GM12878 (cell line): ENCODE data around the gene NDUFA11. TPM values are rescaled to one million over a fixed set of nuclear protein-coding genes. Genes with fewer than 3 reads are reported as not detected.

Experiments
- ATAC-seq: fragments of 200-7000 bp; cut with Tn5 transposase; 3 replicates; pipeline ENCODE4 v1.9.1; 2020; ENCODE audit warnings: mild to moderate bottlenecking, moderate library complexity
- BruUV-seq: library from RNA; stranded (reverse); fragments of 400-500 nt; replicated peaks from 2 replicates; lab custom pipeline; 2021; lab: Mats Ljungman, UMichigan
- CTCF ChIA-PET: fragments of 300-600 bp; sonication (Branson Sonifier 250); formaldehyde crosslinking; extraction: SDS; loops from one replicate; lab custom pipeline; 2021; ENCODE audit warnings: inconsistent platforms; lab: Yijun Ruan, JAX
- POLR2A ChIA-PET: fragments of 350-600 bp; formaldehyde crosslinking; extraction: SDS; loops from one replicate; lab custom pipeline; 2021; ENCODE audit warnings: inconsistent platforms; lab: Charles Lee
- RAD21 ChIA-PET: fragments of 300-600 bp; sonication (Branson Sonifier 250); formaldehyde crosslinking; loops from one replicate; lab custom pipeline; 2023; ENCODE audit warnings: antibody characterized with exemption; ENCODE audit not compliant: unreplicated experiment; lab: Charles Lee
- SMC1A ChIA-PET: fragments of 300-600 bp; sonication (Branson Sonifier 250); formaldehyde crosslinking; loops from one replicate; lab custom pipeline; 2023; ENCODE audit not compliant: unreplicated experiment, uncharacterized antibody; lab: Charles Lee
- DNase-seq: peaks from one replicate; pipeline ENCODE4 v3.0.0-alpha.2; 2011; ENCODE audit warnings: low read depth, low spot score
- FAIRE-seq: peaks from 3 replicates; lab custom pipeline; 2011; peaks lifted over from hg19 to GRCh38; lab: Jason Lieb, UNC
- H2AFZ ChIP-seq: 2 replicates; pipeline ENCODE4 v1.6.0; 2011; ENCODE audit warnings: low read depth, low read length, control low read depth; ENCODE audit not compliant: control insufficient read depth
- H3K27ac ChIP-seq: 2 replicates; pipeline ENCODE4 v1.5.1; 2011; ENCODE audit warnings: control low read depth; ENCODE audit not compliant: control insufficient read depth, insufficient read depth
- H3K27me3 ChIP-seq, 2 experiments: replicated peaks in 1 of 2; 2 replicates each; pipeline versions ENCODE4 v1.6.0 to v1.6.1; 2011; ENCODE audit warnings: low read length in 1 of 2; ENCODE audit not compliant: control insufficient read depth in 2 of 2, insufficient read depth in 2 of 2
- H3K36me3 ChIP-seq, 2 experiments: 2 replicates each; pipeline ENCODE4 v1.5.1; 2011; ENCODE audit warnings: low read length in 1 of 2; ENCODE audit not compliant: control insufficient read depth in 2 of 2, insufficient read depth in 2 of 2
- H3K4me1 ChIP-seq: 2 replicates; pipeline ENCODE4 v1.6.1; 2011; ENCODE audit warnings: mild to moderate bottlenecking, low read length, moderate library complexity, mixed read lengths; ENCODE audit not compliant: control insufficient read depth, insufficient read depth
- H3K4me2 ChIP-seq: 2 replicates; pipeline ENCODE4 v1.6.0; 2011; ENCODE audit warnings: control low read depth; ENCODE audit not compliant: control insufficient read depth, insufficient read depth
- H3K4me3 ChIP-seq: fragments of 200-600 bp; sonication (generic); 2 replicates; pipeline ENCODE4 v1.5.1; 2016
- H3K79me2 ChIP-seq: 2 replicates; pipeline ENCODE4 v1.6.0; 2011; ENCODE audit warnings: low read length; ENCODE audit not compliant: control insufficient read depth, insufficient read depth
- H3K9ac ChIP-seq: 2 replicates; pipeline ENCODE4 v1.8.0; 2011; ENCODE audit warnings: low read length, control low read depth, mixed read lengths; ENCODE audit not compliant: control insufficient read depth, insufficient read depth
- H3K9me3 ChIP-seq: replicated peaks from 3 replicates; pipeline ENCODE4 v1.5.1; 2011; ENCODE audit warnings: mild to moderate bottlenecking, low read length; ENCODE audit not compliant: control insufficient read depth, insufficient read depth
- H4K20me1 ChIP-seq: 2 replicates; pipeline ENCODE4 v1.6.0; 2011; ENCODE audit not compliant: control insufficient read depth, insufficient read depth
- CBX3 ChIP-seq: fragments of 200-600 bp; sonication (generic); IDR thresholded peaks from 2 replicates; pipeline ENCODE4 v1.6.1; 2016; ENCODE audit warnings: low read depth, borderline replicate concordance
- CBX5 ChIP-seq: sonication (generic); IDR thresholded peaks from 2 replicates; pipeline ENCODE4 v1.6.1; 2016; ENCODE audit warnings: low read depth, moderate library complexity, mild to moderate bottlenecking, inconsistent platforms
- CEBPB ChIP-seq, 2 experiments: fragments of 150-350 bp in 1 of 2; IDR thresholded peaks; 2 replicates each; pipeline ENCODE4 v1.6.1; 2012 to 2014; ENCODE audit warnings: low read depth in 2 of 2, low read length in 2 of 2, borderline replicate concordance in 1 of 2, inconsistent platforms in 1 of 2
- CHD1 ChIP-seq: IDR thresholded peaks from 2 replicates; pipeline ENCODE4 v1.6.1; 2012; ENCODE audit warnings: low read depth, low read length, improper control_type of control experiment
- CREM ChIP-seq: IDR thresholded peaks from 2 replicates; pipeline ENCODE4 v1.6.1; 2014; ENCODE audit warnings: antibody characterized with exemption, low read depth
- DPF2 ChIP-seq: fragments of 450-650 bp; IDR thresholded peaks from 2 replicates; pipeline ENCODE4 v1.6.1; 2017; ENCODE audit warnings: mild to moderate bottlenecking
- EP300 ChIP-seq, 2 experiments: fragments of 150-350 bp in 1 of 2; IDR thresholded peaks; 2 replicates each; pipeline ENCODE4 v1.6.1; 2011 to 2012; ENCODE audit warnings: low read depth in 2 of 2, low read length in 2 of 2, borderline replicate concordance in 1 of 2, improper control_type of control experiment in 1 of 2, inconsistent platforms in 1 of 2; ENCODE audit not compliant: control insufficient read depth in 1 of 2
- FOS ChIP-seq: IDR thresholded peaks from 3 replicates; pipeline ENCODE4 v1.6.1; 2011; ENCODE audit warnings: borderline replicate concordance; ENCODE audit not compliant: insufficient read length; ENCODE audit errors: extremely low read depth
- MTA2 ChIP-seq: fragments of 450-650 bp; IDR thresholded peaks from 2 replicates; pipeline ENCODE4 v1.6.1; 2016; ENCODE audit warnings: low read depth, mild to moderate bottlenecking, moderate library complexity
- MYB ChIP-seq: fragments of 150-350 bp; IDR thresholded peaks from 2 replicates; pipeline ENCODE4 v1.6.1; 2014; ENCODE audit warnings: mild to moderate bottlenecking, low read depth, low read length, borderline replicate concordance
- NBN ChIP-seq: fragments of 450-650 bp; IDR thresholded peaks from 2 replicates; pipeline ENCODE4 v1.6.1; 2016
- NFYB ChIP-seq: IDR thresholded peaks from 2 replicates; pipeline ENCODE4 v1.6.1; 2011; ENCODE audit warnings: low read depth, mild to moderate bottlenecking, low read length, improper control_type of control experiment, moderate library complexity; ENCODE audit not compliant: insufficient read depth
- NR2F1 ChIP-seq: fragments of 450-650 bp; conservative IDR thresholded peaks from 2 replicates; pipeline ENCODE4 v1.6.1; 2017; ENCODE audit warnings: mild to moderate bottlenecking
- SIX5 ChIP-seq: IDR thresholded peaks from 2 replicates; pipeline ENCODE4 v1.6.1; 2011; ENCODE audit warnings: mild to moderate bottlenecking, low read depth, low read length, moderate library complexity; ENCODE audit not compliant: severe bottlenecking
- SKIL ChIP-seq: fragments of 450-650 bp; IDR thresholded peaks from 2 replicates; pipeline ENCODE4 v1.6.1; 2017; ENCODE audit warnings: mild to moderate bottlenecking, low read depth, inconsistent platforms; ENCODE audit not compliant: poor library complexity, severe bottlenecking
- SMARCA5 ChIP-seq: fragments of 450-650 bp; IDR thresholded peaks from 2 replicates; pipeline ENCODE4 v1.6.1; 2017; ENCODE audit warnings: mild to moderate bottlenecking
- SREBF2 ChIP-seq: IDR thresholded peaks from 2 replicates; pipeline ENCODE4 v1.6.1; 2012; ENCODE audit warnings: mild to moderate bottlenecking, low read length
- SUPT20H ChIP-seq: IDR thresholded peaks from 2 replicates; pipeline ENCODE4 v1.6.1; 2011; ENCODE audit warnings: low read depth, mild to moderate bottlenecking, low read length, moderate library complexity, borderline replicate concordance; ENCODE audit not compliant: control insufficient read depth
- WRNIP1 ChIP-seq: IDR thresholded peaks from 2 replicates; pipeline ENCODE4 v1.6.1; 2011; ENCODE audit warnings: low read depth, low read length, improper control_type of control experiment, borderline replicate concordance
- YY1 ChIP-seq: IDR thresholded peaks from 2 replicates; pipeline ENCODE4 v1.6.1; 2011; ENCODE audit warnings: low read depth, mild to moderate bottlenecking, low read length
- ZBED1 ChIP-seq: IDR thresholded peaks from 2 replicates; pipeline ENCODE4 v1.6.1; 2016; ENCODE audit warnings: borderline replicate concordance
- WGBS: methylation state at CpG from one replicate; pipeline ENCODE4 v1.1.6; 2016; ENCODE audit warnings: low lambda C conversion rate; ENCODE audit not compliant: insufficient replicate concordance, insufficient coverage; ENCODE audit errors: missing lambda C conversion rate; 5-methylcytosine and 5-hydroxymethylcytosine counted together
- in situ Hi-C: fragments of 300-500 bp; cut with MboI; formaldehyde crosslinking; loops from 9 replicates; pipeline ENCODE4 v1.14.3; 2018; ENCODE audit warnings: mixed read lengths
- intact Hi-C: fragments of 100-400 bp; cut with micrococcal nuclease; formaldehyde crosslinking; loops from one replicate; pipeline ENCODE4 v1.14.2; 2022; ENCODE audit not compliant: unreplicated experiment
- polyA plus RNA-seq, 11 experiments: library from polyadenylated mRNA; depleted of rRNA in 4 of 11; unstranded in 6 of 11; stranded (reverse) in 5 of 11; fragments of >200 nt; fragmentation: Nextera tagmentation in 4 of 11; fragmentation: Illumina TruSeq in 1 of 11; extraction: Ambion mirVana in 4 of 11; extraction: Trizol in 1 of 11; gene quantifications; 1 replicate in 1 of 11; 2 replicates in 10 of 11; pipeline versions ENCODE4 v1.2.1 to v1.2.3, GENCODE V29; 2011 to 2016; ENCODE audit warnings: inconsistent platforms in 2 of 11, missing spikeins in 2 of 11, low read depth in 1 of 11
- total RNA-seq, 4 experiments: library from RNA; depleted of rRNA in 3 of 4; stranded (reverse); fragments of >200 nt in 3 of 4; fragmentation: Illumina TruSeq in 1 of 4; extraction: Trizol in 1 of 4; gene quantifications; 2 replicates each; pipeline versions ENCODE4 v1.2.1 to v1.2.3, GENCODE V29; 2013 to 2021
- TF ChIP-seq, protein P1 (sequence below): IDR thresholded peaks from 2 replicates; pipeline ENCODE4 v1.6.1; 2012; ENCODE audit warnings: low read depth, low read length, improper control_type of control experiment

The NDUFA11 gene
- total and polyA plus RNA-seq, 10 of the 15 experiments (the other 5 are each of a cell fraction or from before 2014, with no cell fraction given): 108 to 600 (median 289) TPM

GRCh38 chr19:5851302-5851701 is 52.3 kb downstream of the NDUFA11 start, which contains the start of gene FUT3 (continued):
- TF ChIP-seq SIX5 (no peak), SKIL (no peak), SUPT20H (no peak), MTA2 (no peak), CREM (no peak), YY1 (no peak), NBN (no peak)
- TF ChIP-seq, protein P1, sequence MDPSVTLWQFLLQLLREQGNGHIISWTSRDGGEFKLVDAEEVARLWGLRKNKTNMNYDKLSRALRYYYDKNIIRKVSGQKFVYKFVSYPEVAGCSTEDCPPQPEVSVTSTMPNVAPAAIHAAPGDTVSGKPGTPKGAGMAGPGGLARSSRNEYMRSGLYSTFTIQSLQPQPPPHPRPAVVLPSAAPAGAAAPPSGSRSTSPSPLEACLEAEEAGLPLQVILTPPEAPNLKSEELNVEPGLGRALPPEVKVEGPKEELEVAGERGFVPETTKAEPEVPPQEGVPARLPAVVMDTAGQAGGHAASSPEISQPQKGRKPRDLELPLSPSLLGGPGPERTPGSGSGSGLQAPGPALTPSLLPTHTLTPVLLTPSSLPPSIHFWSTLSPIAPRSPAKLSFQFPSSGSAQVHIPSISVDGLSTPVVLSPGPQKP: no peak
- TF ChIP-seq, all 136 proteins: peak for 0

DNA sequence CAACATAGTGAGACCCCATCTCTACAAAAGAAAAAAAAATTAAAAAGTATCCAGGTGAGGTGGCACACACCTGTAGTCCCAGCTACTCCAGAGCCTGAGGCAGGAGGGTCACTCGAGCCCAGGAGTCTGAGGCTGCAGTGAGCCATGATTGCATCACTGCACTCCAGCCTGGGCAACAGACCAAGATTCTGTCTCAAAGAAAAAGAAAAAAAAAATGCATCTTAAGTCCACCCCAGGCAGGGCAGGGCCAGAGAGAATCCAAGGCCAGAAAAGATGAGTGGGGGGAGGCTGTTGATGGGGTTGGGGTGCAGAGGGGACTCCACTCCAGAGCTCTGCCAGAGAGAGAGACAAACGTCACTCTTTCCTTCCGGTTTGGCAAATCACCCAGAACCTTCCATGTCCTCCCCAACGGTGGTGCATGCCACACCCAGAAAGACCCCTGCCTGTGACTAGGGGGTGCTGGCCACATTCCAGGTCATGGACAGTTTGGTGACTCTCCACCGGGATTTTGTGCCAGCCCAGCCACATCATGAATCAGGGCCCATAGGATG is 52.8 kb downstream of the NDUFA11 start:
- Histone ChIP-seq H3K36me3 (no peaks in the 10 kb centered on the region), H3K4me2 (no peak overlapping the region), H3K9me3 (no peaks in the 10 kb centered on the region), H3K27me3 (no peaks in the 10 kb centered on the region; a peak in 1 of 4 replicates), H3K79me2 (no peaks in the 10 kb centered on the region), H2AFZ (no peak overlapping the region), H3K27ac (no peak overlapping the region), H4K20me1 (no peaks in the 10 kb centered on the region), H3K4me3 (no peak overlapping the region), H3K9ac (no peak overlapping the region), H3K4me1 (no peaks in the 10 kb centered on the region)
- ATAC-seq (no peak), FAIRE-seq (no peak), DNase-seq (no peak)
- no TSS peak for BruUV-seq
- ChIA-PET POLR2A (no interaction called here), RAD21 (no interaction called here), CTCF (no interaction called here)
- intact Hi-C loops: no loop called here
- WGBS: 13% methylated on average over 5 of the region's 5 CpGs
- TF ChIP-seq MYB (no peak), NFYB (no peak), CBX3 (no peak), CBX5 (no peak), DPF2 (no peak), SREBF2 (no peak), SMARCA5 (no peak), WRNIP1 (no peak), CHD1 (no peak), CEBPB (IDR thresholded peaks at IDR 0.05; ENCODE audit: borderline replicate concordance in 1 of 2, low read depth in 2 of 2, low read length in 2 of 2) (no peak), FOS (no peak), NR2F1 (no peak), ZBED1 (no peak), EP300 (IDR thresholded peaks at IDR 0.05; ENCODE audit: borderline replicate concordance in 1 of 2, control insufficient read depth in 1 of 2, low read depth in 2 of 2, low read length in 2 of 2) (no peak), NBN (no peak)
- TF ChIP-seq, all 136 proteins: peak for 0
- in situ Hi-C loops: no loop called here
- SMC1A ChIA-PET: no interaction called here
